GM21447 (cell line): Measurements from ENCODE around the gene TWF1.
A peak's percentile ranks its signal among the peaks of the same experiment; 100 is the strongest.
"Not testable (repeated sequence)": the region's sequence is repeated elsewhere in the genome, so short reads cannot be mapped to it uniquely, and the experiment has no call there.

Source experiments
- ATAC-seq: cut with Tn5 transposase; IDR thresholded peaks from one replicate; pipeline ENCODE4 v1.9.1; 2021; ENCODE audit not compliant: unreplicated experiment

Gene TWF1

DNA sequence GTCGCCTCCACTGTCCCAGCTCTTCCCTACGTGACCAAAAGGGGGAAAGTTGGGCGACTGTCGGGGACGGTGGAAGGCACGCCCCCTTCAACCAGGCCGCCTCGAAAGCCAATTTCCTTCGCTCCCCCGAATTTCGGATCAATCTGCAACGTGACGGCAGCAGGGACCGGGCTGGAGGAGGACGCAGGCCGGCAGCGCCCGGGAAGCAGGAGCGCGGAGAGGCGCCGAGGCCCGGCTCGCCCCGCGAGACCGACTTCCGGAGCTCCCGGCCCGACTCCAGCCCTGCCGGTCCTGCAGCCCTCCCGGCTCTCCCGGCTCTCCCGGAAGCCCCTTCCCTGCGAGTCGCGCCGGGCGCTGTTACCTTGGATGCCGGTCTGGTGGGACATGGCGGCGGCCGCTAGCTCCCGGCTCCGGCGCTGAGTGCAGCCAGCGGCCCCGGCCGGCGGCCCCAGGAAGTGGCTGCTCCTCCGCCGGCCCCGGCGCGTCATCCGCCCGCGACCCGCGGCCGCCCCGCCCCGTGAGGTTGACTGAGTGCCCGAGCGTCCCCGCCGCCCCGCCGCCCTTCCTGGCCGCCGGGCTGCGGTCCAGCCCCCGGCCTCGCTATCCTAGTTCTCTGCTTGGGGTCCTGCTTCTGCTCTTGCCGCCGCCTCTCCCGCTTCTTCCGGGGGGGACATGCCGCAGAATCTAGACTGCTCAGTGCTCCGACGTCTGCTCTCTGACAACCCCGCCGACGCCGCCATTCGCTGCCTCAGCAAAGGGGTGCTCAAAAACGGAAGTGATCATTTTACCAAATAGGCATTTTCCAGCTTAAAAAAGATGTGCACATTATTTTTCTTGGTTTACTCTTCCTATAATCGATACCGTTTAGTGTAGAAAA, at the start of gene TWF1:
TWF1 (minus strand) TSS at position 458 of the 877 bp plus-strand sequence; CDS start at position 386, 72 bp downstream.
- ATAC-seq = peak; percentile 95

DNA sequence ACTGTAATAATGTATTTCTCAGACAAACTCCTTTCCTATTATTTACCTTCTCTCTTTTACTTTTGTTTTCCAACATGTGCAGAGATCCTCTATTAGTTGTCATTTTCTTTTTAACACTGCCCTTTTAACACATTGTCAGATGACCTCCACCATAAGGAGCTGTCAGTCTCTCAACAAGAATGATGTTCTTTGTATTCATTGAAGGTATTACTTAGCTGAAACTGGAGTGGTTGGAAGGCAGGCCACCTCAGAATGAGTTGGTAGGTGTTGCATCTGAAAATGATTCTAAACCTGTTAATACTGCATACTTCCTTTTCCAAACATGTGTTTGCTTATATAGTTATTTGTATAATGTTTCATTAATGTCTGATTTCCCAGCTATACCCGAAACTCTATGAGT, 46.6 kb upstream of the TWF1 start:
- ATAC-seq = no peak

DNA sequence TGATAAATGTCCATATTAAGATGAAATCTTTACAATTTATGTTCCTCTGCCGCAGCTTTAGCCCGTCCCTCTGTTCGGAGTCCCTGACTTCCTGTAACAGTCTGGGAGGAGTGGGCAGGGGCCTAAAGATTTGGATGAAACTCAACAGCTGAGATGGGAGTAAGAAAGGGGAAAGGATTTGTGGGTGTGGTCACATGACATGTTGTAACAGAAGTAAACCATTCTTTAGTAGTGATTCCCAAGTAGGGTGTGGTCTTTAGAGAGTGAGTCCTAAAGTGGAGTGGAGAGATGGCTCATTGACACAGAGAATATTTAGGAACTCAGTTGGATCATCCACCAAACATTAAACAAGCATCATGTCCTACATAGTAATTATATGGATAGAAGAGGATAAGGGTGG, 42.7 kb upstream of the TWF1 start:
- ATAC-seq = no peak

DNA sequence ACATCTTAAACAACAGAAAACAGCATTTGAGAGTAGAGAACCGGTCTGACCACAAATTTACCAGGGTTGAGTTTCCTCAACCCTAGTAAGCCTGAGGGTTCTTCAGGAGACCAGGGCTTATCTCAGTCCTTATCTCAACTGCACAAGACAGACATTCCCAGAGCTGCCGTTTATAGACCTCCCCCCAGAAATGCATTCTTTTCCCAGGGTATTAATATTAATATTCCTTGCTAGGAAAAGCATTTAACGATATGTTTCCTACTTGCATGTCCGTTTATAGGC, 42.0 kb upstream of the TWF1 start:
- ATAC-seq = no peak

GRCh38 chr12:43847425-43848225, 41.5 kb upstream of the TWF1 start:
- not testable (repeated sequence) for ATAC-seq

GRCh38 chr12:43842259-43842658, 36.1 kb upstream of the TWF1 start:
- no peak for ATAC-seq

- no peak for ATAC-seq
These were observed 35.1 kb upstream of the TWF1 start for GRCh38 chr12:43841253-43841652.

GRCh38 chr12:43840338-43840737, 34.2 kb upstream of the TWF1 start:
- ATAC-seq = no peak

DNA sequence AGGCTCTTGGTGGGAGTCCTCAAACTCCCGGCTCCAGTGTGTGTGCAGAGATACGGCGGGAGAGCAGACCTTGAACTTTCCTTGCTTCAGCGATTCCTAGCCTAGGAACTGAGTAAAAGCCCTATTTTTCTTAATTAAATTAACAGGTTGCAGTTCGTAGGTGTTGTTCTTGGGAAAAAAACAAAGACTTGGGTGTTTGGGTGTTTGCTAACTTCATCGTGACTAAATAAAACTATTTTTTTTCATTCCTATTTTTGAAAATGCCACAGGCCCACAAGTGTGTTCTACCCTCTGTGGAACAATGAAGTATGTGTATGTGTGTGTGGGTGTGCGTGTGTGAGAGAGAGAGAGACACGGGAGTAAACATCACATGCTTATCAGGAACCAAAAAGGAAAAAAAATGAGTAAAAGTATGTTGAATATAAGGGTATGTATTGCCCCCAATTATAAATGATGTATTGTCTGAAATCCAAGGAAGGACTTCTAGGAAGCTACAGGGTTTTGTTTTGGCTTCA, 30.4 kb upstream of the TWF1 start:
- peak; percentile 34 for ATAC-seq

DNA sequence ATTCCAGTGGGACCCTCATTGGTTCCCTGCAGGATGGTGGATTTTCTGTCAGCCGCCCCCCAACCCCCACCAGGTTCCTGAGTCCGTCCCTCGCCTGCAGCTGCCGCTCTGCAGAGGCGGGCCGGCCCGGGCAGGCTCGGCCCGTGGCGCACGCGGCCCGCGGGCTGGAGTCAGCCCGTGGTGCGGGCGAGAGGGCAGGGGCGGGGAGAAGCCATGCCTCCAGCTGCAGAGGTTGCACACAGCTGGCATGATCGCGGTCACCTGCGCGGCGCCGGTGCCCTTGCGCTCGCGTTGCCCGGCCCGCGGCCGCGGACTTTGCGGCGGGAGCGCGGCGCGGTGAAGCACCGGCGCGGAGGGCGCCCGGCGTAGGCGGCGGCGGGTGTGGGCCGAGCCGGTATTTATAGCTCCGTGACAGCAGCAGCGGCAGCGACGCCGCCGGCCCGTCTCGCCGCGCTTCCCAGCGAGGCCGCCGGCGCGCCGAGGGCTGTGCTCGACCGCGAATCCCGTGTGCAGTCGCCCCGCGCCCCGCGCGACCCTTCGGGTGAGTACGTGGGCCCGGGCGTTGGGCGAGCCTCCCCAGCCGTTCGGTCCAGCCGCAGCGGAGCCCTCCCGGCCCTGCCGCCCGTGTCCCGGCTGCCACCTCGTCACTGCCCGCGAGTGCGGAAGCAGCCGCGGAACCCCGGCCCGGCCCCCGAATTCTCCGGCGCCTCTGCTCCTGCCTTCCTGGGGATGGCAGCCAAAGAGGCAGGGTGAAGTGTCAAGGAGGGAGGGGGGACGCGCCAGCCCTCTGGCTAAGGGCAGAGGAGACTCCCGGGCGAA, 29.7 kb upstream of the TWF1 start, which contains the start of gene TMEM117:
TMEM117 (plus strand) TSS at position 426 of the 819 bp plus-strand sequence.
- ATAC-seq = peak; percentile 73

DNA sequence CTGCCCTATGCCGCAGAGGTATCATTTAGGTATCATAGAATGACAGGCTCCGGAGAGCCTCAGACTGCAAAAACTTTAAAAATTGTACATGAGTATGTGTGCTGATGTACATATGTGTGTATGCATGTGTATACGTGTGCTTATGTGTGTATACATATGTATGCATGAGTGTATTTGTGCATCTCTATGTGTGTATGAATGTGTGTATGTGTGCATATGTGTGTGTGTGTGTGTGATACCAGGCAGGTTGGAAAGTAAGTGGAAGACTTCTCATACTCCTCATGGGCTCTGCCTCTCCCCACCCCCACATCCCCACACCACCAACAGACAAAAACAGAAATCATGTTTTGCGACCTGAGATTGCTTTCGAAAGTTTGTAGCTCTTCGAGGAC, 29.1 kb upstream of the TWF1 start:
- peak; percentile 6 for ATAC-seq

DNA sequence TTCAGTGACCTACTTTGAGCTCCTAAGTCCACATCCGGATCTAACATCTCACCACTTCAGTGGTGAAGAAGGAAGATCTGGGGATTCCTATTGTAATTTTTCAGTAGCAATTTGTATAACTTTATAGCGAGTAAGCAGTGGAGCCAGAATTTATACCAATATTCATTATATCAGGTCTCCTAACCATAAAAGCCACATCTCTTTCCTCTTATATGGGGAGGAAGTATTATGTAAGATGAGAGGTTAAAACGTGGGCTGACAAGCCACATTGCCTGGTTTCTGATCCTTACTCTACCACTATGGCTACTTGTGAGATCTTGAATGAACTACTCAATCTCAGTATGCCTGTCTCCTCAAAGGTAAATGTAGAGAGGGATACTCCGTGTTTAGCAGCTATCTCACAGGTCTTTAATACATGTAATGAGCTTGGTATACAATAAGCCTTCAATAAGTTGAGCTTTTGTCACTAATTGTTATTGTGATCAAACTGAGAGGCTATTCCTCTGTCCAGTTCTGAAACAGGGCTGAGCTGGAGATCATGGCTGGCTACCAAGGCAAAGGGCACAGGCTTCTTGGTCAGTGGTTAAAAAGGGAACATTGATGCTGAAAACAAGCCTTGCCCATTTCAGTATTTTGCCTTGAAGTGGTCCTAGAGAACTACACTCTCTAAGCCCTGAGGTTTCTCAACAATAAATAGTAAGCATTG, 26.5 kb upstream of the TWF1 start:
- ATAC-seq = no peak

GRCh38 chr12:43827093-43827492, 21.0 kb upstream of the TWF1 start:
- ATAC-seq = no peak

DNA sequence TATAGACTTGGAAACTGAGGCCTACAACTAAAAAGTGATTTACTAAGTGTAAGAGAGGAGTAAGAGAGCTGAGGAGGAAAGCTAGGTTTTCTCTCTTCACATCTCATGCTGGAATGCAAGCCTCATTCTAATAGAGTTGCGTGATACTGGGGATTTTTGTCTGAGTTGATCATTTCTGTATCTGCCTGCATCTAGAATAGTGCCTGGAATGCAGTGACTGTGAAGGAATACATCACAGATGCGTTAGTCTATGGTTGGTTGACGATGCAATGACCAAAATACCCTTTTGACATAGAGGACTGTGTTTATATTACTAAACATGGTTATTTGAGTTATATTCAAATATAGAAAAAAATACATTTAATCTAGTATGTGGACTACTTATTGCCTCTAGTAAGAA, 20.6 kb upstream of the TWF1 start:
- no peak for ATAC-seq

- ATAC-seq = no peak
These were observed 18.2 kb upstream of the TWF1 start for GRCh38 chr12:43824207-43824775.

DNA sequence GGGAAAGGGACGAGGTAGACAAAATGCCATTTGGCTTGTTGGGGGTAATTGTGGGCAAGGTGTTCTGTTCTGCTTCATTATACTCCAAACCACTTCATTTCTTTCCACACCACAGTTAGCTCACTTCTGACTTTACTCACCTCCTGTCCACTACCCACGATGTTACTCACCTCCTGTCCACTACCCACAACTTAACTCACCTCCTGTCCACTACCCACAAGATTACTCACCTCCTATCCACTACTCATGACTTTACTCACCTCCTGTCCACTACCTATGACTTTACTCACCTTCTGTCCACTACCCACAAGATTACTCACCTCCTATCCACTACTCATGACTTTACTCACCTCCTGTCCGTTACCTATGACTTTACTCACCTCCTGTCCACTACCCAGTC, 10.1 kb upstream of the TWF1 start:
- ATAC-seq = no peak

GRCh38 chr12:43815416-43815815, 9.3 kb upstream of the TWF1 start:
- no peak for ATAC-seq

GRCh38 chr12:43812926-43813325, 6.8 kb upstream of the TWF1 start:
- ATAC-seq = no peak

- no peak for ATAC-seq
These were observed 5.9 kb upstream of the TWF1 start for GRCh38 chr12:43812057-43812456.

GRCh38 chr12:43807386-43807785, 1.3 kb upstream of the TWF1 start:
- no peak for ATAC-seq
